ENCODE results near the gene GTF2A2. TPM values are rescaled to one million over a fixed set of nuclear protein-coding genes. Genes with fewer than 3 reads are reported as not detected.

GTF2A2 gene
- 80.5 TPM for total RNA-seq (2013)
- polyA plus RNA-seq (100 to 1,000 TPM; 126 to 166 (median 133) TPM), polyA minus RNA-seq (15.9 and 22.8 TPM in 2 replicates), total RNA-seq (9.6 to 24.2 (median 19.7) reads per million in 11 experiments)

DNA sequence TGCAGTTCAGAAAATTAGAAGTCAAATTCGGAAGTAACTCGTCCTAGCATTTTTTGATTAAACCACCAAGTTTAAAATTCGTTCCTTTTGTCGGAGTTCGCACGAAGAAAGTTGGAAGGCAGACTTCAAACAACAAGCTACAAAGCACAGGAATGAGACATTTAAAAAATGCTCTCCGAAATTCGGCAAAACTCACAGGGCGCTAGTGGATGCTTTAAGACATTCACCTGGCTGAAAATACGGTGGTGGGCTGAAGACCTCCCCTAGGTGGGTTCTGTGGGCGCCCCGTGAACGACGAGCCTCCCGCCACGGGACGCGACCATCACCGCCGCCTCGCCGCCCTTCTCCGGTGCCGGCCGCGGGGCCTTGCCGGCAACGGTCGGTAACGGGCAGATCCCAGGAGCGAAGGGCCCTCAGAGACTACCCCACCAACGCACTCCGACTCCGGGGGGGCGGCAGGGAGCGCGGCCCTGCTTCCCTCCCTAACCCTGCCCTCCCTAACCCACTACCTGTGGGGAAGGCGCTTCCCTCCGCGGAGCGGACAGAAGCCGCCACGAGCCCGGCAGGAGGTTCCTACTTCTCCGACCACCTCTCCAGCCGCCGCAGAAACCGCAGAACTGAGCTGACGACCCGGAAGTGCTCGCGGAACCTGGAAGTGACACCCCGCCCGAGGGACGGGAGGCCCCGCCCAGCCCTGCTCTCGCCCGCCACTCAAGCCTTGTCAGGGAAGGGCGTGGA is at the start of gene GTF2A2:
Gene GTF2A2 (minus strand): TSS at position 619 of the 738 bp plus-strand sequence. CDS start 5,238 bp downstream, outside the sequence.
- H3K36me3 ChIP-seq (replicated peaks in 1 of 2; ENCODE audit: control insufficient read depth in 1 of 2, insufficient read depth in 2 of 2, low read length in 2 of 2), result peaks cover 32 to 54% of the 10 kb centered on the region in 2 donors
- WGBS (ENCODE audit: insufficient coverage), result under 1% methylated on average over 47 of the region's 59 CpGs
- intact Hi-C loops (cut with micrococcal nuclease), result no loop called here

More for the DNA sequence above, at the start of gene GTF2A2:
- peak within 1 kb of the TSS in 6 of 7 donors; percentile 83 to 94 (median 91) for H3K27ac Mint-ChIP-seq
- peak within 1 kb of the TSS in 1 of 2 donors; percentile 82 for H3K4me3 Mint-ChIP-seq
- Histone ChIP-seq H3K27ac (ENCODE audit: low read depth in 1 of 2, low read length in 2 of 2) (peak within 1 kb of the TSS; percentile 81 to 90), H3K9me3 (replicated peaks in 1 of 2; ENCODE audit: control insufficient read depth in 1 of 2, insufficient read depth in 1 of 2, low read length in 2 of 2) (no peaks in the 10 kb centered on the region), H3K4me1 (ENCODE audit: control insufficient read depth in 1 of 2, insufficient read depth in 2 of 2, low read length in 2 of 2) (peaks cover 18 to 25% of the 10 kb centered on the region in 2 donors), H3K79me2 (ENCODE audit: insufficient read depth, low read length) (peaks cover 60% of the 10 kb centered on the region), H2AFZ (ENCODE audit: insufficient read depth, low read depth, low read length, poor library complexity, severe bottlenecking) (peak within 1 kb of the TSS; percentile 85), H3K27me3 (ENCODE audit: control insufficient read depth in 2 of 2, insufficient read depth in 2 of 2, low read length in 2 of 2) (no peaks in the 10 kb centered on the region), H3K4me2 (replicated peaks; ENCODE audit: extremely low read depth, low read length, poor library complexity, severe bottlenecking) (peak within 1 kb of the TSS; percentile 97), H4K20me1 (ENCODE audit: insufficient read depth, low read length) (peaks cover 64% of the 10 kb centered on the region), H3K4me3 (replicated peaks in 1 of 3; ENCODE audit: low read depth in 2 of 3, low read length in 3 of 3) (peak within 1 kb of the TSS; percentile 82 to 85 (median 84)), H3K9ac (ENCODE audit: insufficient read depth, low read length, poor library complexity, severe bottlenecking) (peak within 1 kb of the TSS; percentile 91)
- H3K9me3 Mint-ChIP-seq, result peaks cover 0 to 6% (median 3%) of the 10 kb centered on the region in 7 donors
- no peaks in the 10 kb centered on the region for H3K27me3 Mint-ChIP-seq (ENCODE audit: low read depth in 3 of 3)
- peak; percentile 93 to 95 (median 95) for DNase-seq
- peaks cover 23 to 40% of the 10 kb centered on the region in 2 donors for H3K36me3 Mint-ChIP-seq
- peaks cover 2% of the 10 kb centered on the region for H3K4me1 Mint-ChIP-seq
- TF ChIP-seq CTCF (IDR thresholded peaks at IDR 0.05), result no peak
